Measurements from ENCODE around the gene SLU7. TPM values are rescaled to one million over a fixed set of nuclear protein-coding genes. Genes with fewer than 3 reads are reported as not detected.

The SLU7 gene
- polyA plus RNA-seq, 1 of the 3 experiments (the other 2 are of a cell fraction), result 22.3 TPM

Other genes with a start within 250 kb of the SLU7 start
- 1.1 and 1.3 TPM in 2 replicates for gene FABP6, start 189.6 kb downstream of the SLU7 start, polyA plus RNA-seq (2012; rRNA removed)
- gene CCNJL, start 106.5 kb downstream of the SLU7 start, polyA plus RNA-seq (2012; rRNA removed), result 6.6 and 7.1 TPM in 2 replicates
- 0.65 and 0.67 TPM in 2 replicates for gene C1QTNF2, start 48.5 kb downstream of the SLU7 start, polyA plus RNA-seq (2012; rRNA removed)
- 1.5 and 2.2 TPM in 2 replicates for gene FAM200C, start 19.0 kb downstream of the SLU7 start, polyA plus RNA-seq (2012; rRNA removed)
- gene PTTG1, start 2.8 kb upstream of the SLU7 start, polyA plus RNA-seq (2012; rRNA removed), result 221 and 279 TPM in 2 replicates